Endothelial cell of umbilical vein (primary cell): ENCODE results near the gene COX7A2L.

Experiments
- CTCF ChIP-seq, 2 donors: IDR thresholded peaks; 1 replicate in 1 of 2; 2 replicates in 1 of 2; pipeline ENCODE4 v1.5.1; 2011; ENCODE audit warnings: low read length in 2 of 2, mild to moderate bottlenecking in 2 of 2, moderate library complexity in 2 of 2, control low read depth in 1 of 2, inconsistent platforms in 1 of 2, low read depth in 1 of 2; ENCODE audit not compliant: insufficient read depth in 1 of 2; ENCODE audit errors: extremely low read depth in 1 of 2
- EZH2 ChIP-seq: IDR thresholded peaks from 2 replicates; pipeline ENCODE4 v1.6.1; 2012; ENCODE audit warnings: borderline replicate concordance, low read depth, mild to moderate bottlenecking, moderate library complexity, low read length, inconsistent platforms; ENCODE audit not compliant: severe bottlenecking

GRCh38 chr2:42337356-42337820, 23.6 kb downstream of the COX7A2L start:
- TF ChIP-seq EZH2 (no peak), CTCF (IDR thresholded peaks at IDR 0.05; ENCODE audit: extremely low read depth in 1 of 2, insufficient read depth in 1 of 2, low read depth in 1 of 2, low read length in 2 of 2) (no peak)
